Chondrocyte (in vitro differentiated cells): ENCODE data around the gene CSRNP3. TPM values are rescaled to one million over a fixed set of nuclear protein-coding genes. Genes with fewer than 3 reads are reported as not detected.

Experiments used
- DNase-seq: peaks from one replicate; pipeline ENCODE4 v3.0.0; 2021; ENCODE audit warnings: mixed read lengths, low spot score
- H3K27ac Mint-ChIP-seq: one replicate; pipeline ENCODE4 v1.8.0; 2021; ENCODE audit warnings: mild to moderate bottlenecking, moderate library complexity, mixed read lengths; ENCODE audit not compliant: unreplicated experiment
- H3K27me3 Mint-ChIP-seq: 2 replicates; pipeline ENCODE4 v1.8.0; 2021; ENCODE audit warnings: low read depth, mixed read lengths
- H3K36me3 Mint-ChIP-seq: 2 replicates; pipeline ENCODE4 v1.8.0; 2021; ENCODE audit warnings: low read depth, mixed read lengths
- H3K4me1 Mint-ChIP-seq: 2 replicates; pipeline ENCODE4 v1.8.0; 2021; ENCODE audit warnings: low read depth, mild to moderate bottlenecking, mixed read lengths
- H3K4me3 Mint-ChIP-seq: one replicate; pipeline ENCODE4 v1.8.0; 2021; ENCODE audit warnings: mild to moderate bottlenecking, moderate library complexity, mixed read lengths; ENCODE audit not compliant: unreplicated experiment
- H3K9me3 Mint-ChIP-seq: 2 replicates; pipeline ENCODE4 v1.8.0; 2021; ENCODE audit warnings: low read depth, mixed read lengths
- CTCF ChIP-seq: fragments of 200-600 bp; sonication (generic); IDR thresholded peaks from 2 replicates; pipeline ENCODE4 v1.5.0; 2021; ENCODE audit warnings: antibody characterized with exemption, mild to moderate bottlenecking, moderate library complexity
- total RNA-seq: library from RNA; stranded (reverse); gene quantifications from 3 replicates; pipeline ENCODE4 v1.2.1, GENCODE V29; 2021

The CSRNP3 gene
- total RNA-seq, 1 donor from 2014 or later: 3.7 TPM

- H3K4me1 Mint-ChIP-seq: peaks cover 23% of the 10 kb centered on the region
These were observed 209.4 kb downstream of the CSRNP3 start for GRCh38 chr2:165678882-165679281.

GRCh38 chr2:165679621-165680020 lies 210.1 kb downstream of the CSRNP3 start:
- Mint-ChIP-seq H3K4me3 (no peak overlapping the region), H3K36me3 (peaks cover 16% of the 10 kb centered on the region), H3K27me3 (no peaks in the 10 kb centered on the region), H3K4me1 (peaks cover 25% of the 10 kb centered on the region), H3K9me3 (no peaks in the 10 kb centered on the region), H3K27ac (no peak overlapping the region)
- no peak for TF ChIP-seq CTCF
- DNase-seq: no peak

More at GRCh38 chr2:165678882-165679281, 209.4 kb downstream of the CSRNP3 start:
- TF ChIP-seq CTCF: no peak
- H3K36me3 Mint-ChIP-seq: peaks cover 16% of the 10 kb centered on the region
- no peak overlapping the region for H3K4me3 Mint-ChIP-seq
- no peak overlapping the region for H3K27ac Mint-ChIP-seq
- no peaks in the 10 kb centered on the region for H3K27me3 Mint-ChIP-seq
- no peaks in the 10 kb centered on the region for H3K9me3 Mint-ChIP-seq
- no peak for DNase-seq

- DNase-seq: no peak
- H3K4me3 Mint-ChIP-seq: no peak overlapping the region
- no peaks in the 10 kb centered on the region for H3K27me3 Mint-ChIP-seq
- H3K27ac Mint-ChIP-seq: peak overlapping the region; percentile 52
- H3K9me3 Mint-ChIP-seq: no peaks in the 10 kb centered on the region
- peaks cover 25% of the 10 kb centered on the region for H3K4me1 Mint-ChIP-seq
- no peak for TF ChIP-seq CTCF
- peaks cover 14% of the 10 kb centered on the region for H3K36me3 Mint-ChIP-seq
These were observed 212.3 kb downstream of the CSRNP3 start for GRCh38 chr2:165681841-165682240.

- no peak for DNase-seq
- no peaks in the 10 kb centered on the region for H3K9me3 Mint-ChIP-seq
- H3K4me1 Mint-ChIP-seq: peaks cover 31% of the 10 kb centered on the region
- peak overlapping the region; percentile 80 for H3K27ac Mint-ChIP-seq
- H3K27me3 Mint-ChIP-seq: no peaks in the 10 kb centered on the region
- peaks cover 14% of the 10 kb centered on the region for H3K36me3 Mint-ChIP-seq
- no peak overlapping the region for H3K4me3 Mint-ChIP-seq
- no peak for TF ChIP-seq CTCF
These were observed 213.0 kb downstream of the CSRNP3 start for GRCh38 chr2:165682546-165682945.

- no peak for DNase-seq
- H3K9me3 Mint-ChIP-seq: no peaks in the 10 kb centered on the region
- H3K27ac Mint-ChIP-seq: no peak overlapping the region
- H3K4me3 Mint-ChIP-seq: no peak overlapping the region
- H3K27me3 Mint-ChIP-seq: no peaks in the 10 kb centered on the region
- TF ChIP-seq CTCF: no peak
- H3K4me1 Mint-ChIP-seq: peaks cover 30% of the 10 kb centered on the region
- H3K36me3 Mint-ChIP-seq: no peaks in the 10 kb centered on the region
These were observed 217.3 kb downstream of the CSRNP3 start for GRCh38 chr2:165686800-165687199.
